Uterus (tissue), 2 donors: ENCODE data around the gene PSME3IP1.

Experiments used
- POLR2A ChIP-seq, 2 donors: fragments of 450-650 bp; IDR thresholded peaks; one replicate each; pipeline ENCODE4 v1.6.1; 2016; ENCODE audit warnings: antibody characterized with exemption in 2 of 2, mild to moderate bottlenecking in 1 of 2, moderate library complexity in 1 of 2
- TF ChIP-seq, protein P1 (sequence below), 4 experiments: fragments of 200-600 bp in 2 of 4; fragments of 450-650 bp in 2 of 4; sonication (generic) in 2 of 4; IDR thresholded peaks; one replicate each; pipeline ENCODE4 v1.5.1; 2016 to 2019; ENCODE audit warnings: antibody characterized with exemption in 4 of 4, mild to moderate bottlenecking in 2 of 4, moderate library complexity in 1 of 4

- TF ChIP-seq, protein P1, sequence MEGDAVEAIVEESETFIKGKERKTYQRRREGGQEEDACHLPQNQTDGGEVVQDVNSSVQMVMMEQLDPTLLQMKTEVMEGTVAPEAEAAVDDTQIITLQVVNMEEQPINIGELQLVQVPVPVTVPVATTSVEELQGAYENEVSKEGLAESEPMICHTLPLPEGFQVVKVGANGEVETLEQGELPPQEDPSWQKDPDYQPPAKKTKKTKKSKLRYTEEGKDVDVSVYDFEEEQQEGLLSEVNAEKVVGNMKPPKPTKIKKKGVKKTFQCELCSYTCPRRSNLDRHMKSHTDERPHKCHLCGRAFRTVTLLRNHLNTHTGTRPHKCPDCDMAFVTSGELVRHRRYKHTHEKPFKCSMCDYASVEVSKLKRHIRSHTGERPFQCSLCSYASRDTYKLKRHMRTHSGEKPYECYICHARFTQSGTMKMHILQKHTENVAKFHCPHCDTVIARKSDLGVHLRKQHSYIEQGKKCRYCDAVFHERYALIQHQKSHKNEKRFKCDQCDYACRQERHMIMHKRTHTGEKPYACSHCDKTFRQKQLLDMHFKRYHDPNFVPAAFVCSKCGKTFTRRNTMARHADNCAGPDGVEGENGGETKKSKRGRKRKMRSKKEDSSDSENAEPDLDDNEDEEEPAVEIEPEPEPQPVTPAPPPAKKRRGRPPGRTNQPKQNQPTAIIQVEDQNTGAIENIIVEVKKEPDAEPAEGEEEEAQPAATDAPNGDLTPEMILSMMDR (IDR thresholded peaks at IDR 0.05), result no peak
- no peak for TF ChIP-seq POLR2A (IDR thresholded peaks at IDR 0.05)
Observed at GRCh38 chr16:57202095-57202886, 16.5 kb upstream of the PSME3IP1 start.
